HG03378 (cell line): ENCODE data around the gene NR1I2.

Experiments used
- ATAC-seq: cut with Tn5 transposase; IDR thresholded peaks from one replicate; pipeline ENCODE4 v1.9.1; 2021; ENCODE audit warnings: mild to moderate bottlenecking, moderate library complexity; ENCODE audit not compliant: unreplicated experiment

Gene NR1I2

GRCh38 chr3:119781330-119782198 is at the start of gene NR1I2:
NR1I2 (plus strand) TSS chr3:119782101.
- ATAC-seq = no peak

GRCh38 chr3:119733812-119734211 is 48.1 kb upstream of the NR1I2 start:
- no peak for ATAC-seq

GRCh38 chr3:119738741-119739140 is 43.2 kb upstream of the NR1I2 start:
- ATAC-seq = no peak

- no peak for ATAC-seq
Observed at GRCh38 chr3:119741657-119742590, 40.0 kb upstream of the NR1I2 start.

GRCh38 chr3:119743921-119744320 is 38.0 kb upstream of the NR1I2 start:
- no peak for ATAC-seq

GRCh38 chr3:119745942-119746341 is 36.0 kb upstream of the NR1I2 start:
- no peak for ATAC-seq

- no peak for ATAC-seq
Observed at GRCh38 chr3:119746423-119746822, 35.5 kb upstream of the NR1I2 start.

- ATAC-seq = no peak
Observed at GRCh38 chr3:119747357-119747756, 34.5 kb upstream of the NR1I2 start.

- no peak for ATAC-seq
Observed at GRCh38 chr3:119748991-119749390, 32.9 kb upstream of the NR1I2 start.

- ATAC-seq = no peak
Observed at GRCh38 chr3:119751423-119751822, 30.5 kb upstream of the NR1I2 start.

GRCh38 chr3:119759962-119760361 is 21.9 kb upstream of the NR1I2 start:
- peak; percentile 94 for ATAC-seq

GRCh38 chr3:119762876-119763275 is 19.0 kb upstream of the NR1I2 start:
- no peak for ATAC-seq

- ATAC-seq = no peak
Observed at GRCh38 chr3:119763466-119763865, 18.4 kb upstream of the NR1I2 start.

GRCh38 chr3:119765239-119765638 is 16.7 kb upstream of the NR1I2 start:
- ATAC-seq = no peak

GRCh38 chr3:119767936-119768601 is 13.8 kb upstream of the NR1I2 start:
- ATAC-seq = no peak

- no peak for ATAC-seq
Observed at GRCh38 chr3:119768668-119769393, 13.1 kb upstream of the NR1I2 start.

- no peak for ATAC-seq
Observed at GRCh38 chr3:119769394-119770149, 12.3 kb upstream of the NR1I2 start.

GRCh38 chr3:119774444-119774843 is 7.5 kb upstream of the NR1I2 start:
- ATAC-seq = peak; percentile 88

GRCh38 chr3:119776304-119776703 is 5.6 kb upstream of the NR1I2 start:
- ATAC-seq = no peak

- ATAC-seq = no peak
Observed at GRCh38 chr3:119778176-119778575, 3.7 kb upstream of the NR1I2 start.
